T follicular helper cell (primary cell): ENCODE results near the gene USP7.
"Not testable (repeated sequence)": the region's sequence is repeated elsewhere in the genome, so short reads cannot be mapped to it uniquely, and the experiment has no call there.

Experiments used
- DNase-seq: peaks from one replicate; pipeline ENCODE4 v3.0.0-alpha.2; 2020; ENCODE audit warnings: low read depth

USP7 gene

GRCh38 chr16:8972843-8973586, 9.3 kb upstream of the USP7 start:
- DNase-seq: no peak

GRCh38 chr16:8971416-8971815, 7.7 kb upstream of the USP7 start:
- no peak for DNase-seq

- not testable (repeated sequence) for DNase-seq
These were observed 5.6 kb upstream of the USP7 start for GRCh38 chr16:8969202-8969897.

- not testable (repeated sequence) for DNase-seq
These were observed 4.3 kb upstream of the USP7 start for GRCh38 chr16:8968054-8968453.

- no peak for DNase-seq
These were observed 3.6 kb upstream of the USP7 start for GRCh38 chr16:8967132-8967821.

GRCh38 chr16:8966817-8967131, 3.1 kb upstream of the USP7 start:
- DNase-seq: no peak

GRCh38 chr16:8964462-8964861, 756 bp upstream of the USP7 start:
- no peak for DNase-seq

GRCh38 chr16:8963010-8963820, 491 bp downstream of the USP7 start:
- no peak for DNase-seq

GRCh38 chr16:8962393-8963009, 1.2 kb downstream of the USP7 start:
- peak; percentile 56 for DNase-seq

GRCh38 chr16:8961811-8962390, 1.8 kb downstream of the USP7 start:
- DNase-seq: no peak

- DNase-seq: no peak
These were observed 3.0 kb downstream of the USP7 start for GRCh38 chr16:8960788-8961109.

GRCh38 chr16:8959921-8960787, 3.6 kb downstream of the USP7 start:
- no peak for DNase-seq

- DNase-seq: no peak
These were observed 5.2 kb downstream of the USP7 start for GRCh38 chr16:8958344-8959167.

- no peak for DNase-seq
These were observed 6.1 kb downstream of the USP7 start for GRCh38 chr16:8957509-8958157.

GRCh38 chr16:8957063-8957397, 6.7 kb downstream of the USP7 start:
- DNase-seq: no peak

- no peak for DNase-seq
These were observed 7.2 kb downstream of the USP7 start for GRCh38 chr16:8956265-8957062.

GRCh38 chr16:8955828-8956227, 7.9 kb downstream of the USP7 start:
- DNase-seq: no peak

GRCh38 chr16:8953064-8953463, 10.6 kb downstream of the USP7 start:
- DNase-seq: no peak
